Measurements from ENCODE around the gene UNC93A.
"Not testable (repeated sequence)": the region's sequence is repeated elsewhere in the genome, so short reads cannot be mapped to it uniquely, and the experiment has no call there.

Gene UNC93A

GRCh38 chr6:167311286-167311685 lies 20.2 kb downstream of the UNC93A start:
- no peak for DNase-seq (ENCODE audit: low spot score)

DNA sequence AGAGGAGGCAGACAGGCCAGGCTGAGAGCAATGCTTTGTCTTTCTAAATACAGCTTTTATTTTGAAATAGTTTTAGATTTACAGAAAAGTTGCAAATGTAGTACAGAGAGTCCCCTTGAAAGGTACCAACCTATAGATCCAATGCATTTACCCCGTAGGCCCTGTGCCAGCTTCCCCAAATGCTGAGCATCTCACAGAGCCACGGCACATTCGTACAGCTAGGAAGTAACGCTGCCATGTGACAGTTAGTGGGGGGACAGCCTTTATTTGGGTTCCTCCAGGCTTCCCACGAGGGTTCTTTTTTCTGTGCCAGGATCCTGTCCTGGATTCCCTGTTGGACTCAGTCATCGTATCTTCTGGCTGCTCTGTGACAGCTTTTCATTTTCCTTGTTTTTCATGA lies 20.6 kb downstream of the UNC93A start:
- not testable (repeated sequence) for DNase-seq (ENCODE audit: low spot score)

- no peak for DNase-seq (ENCODE audit: low spot score)
Observed at GRCh38 chr6:167314180-167314821, 23.2 kb downstream of the UNC93A start.

DNA sequence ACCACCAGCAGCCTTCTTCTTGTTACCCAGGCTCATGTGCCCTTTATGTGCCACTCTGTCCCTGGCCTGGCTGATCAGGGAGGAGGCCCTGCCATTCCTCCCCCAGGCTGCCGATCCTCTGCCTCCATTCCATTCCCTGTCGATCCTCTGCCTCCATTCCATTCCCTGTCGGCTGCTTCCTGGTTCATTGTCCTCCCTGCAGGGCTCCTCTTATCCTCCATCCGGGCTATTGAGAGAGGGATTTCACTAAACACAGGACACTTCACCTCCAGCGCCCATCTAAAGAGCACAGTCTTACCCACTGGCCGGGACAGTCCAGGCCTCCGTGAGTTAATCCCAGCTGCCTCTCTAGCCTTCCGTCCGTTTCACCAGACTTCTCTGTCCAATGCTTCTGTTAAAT lies 26.1 kb downstream of the UNC93A start:
- DNase-seq (ENCODE audit: low spot score): no peak

GRCh38 chr6:167318354-167318753 lies 27.2 kb downstream of the UNC93A start:
- DNase-seq (ENCODE audit: low spot score): not testable (repeated sequence)

DNA sequence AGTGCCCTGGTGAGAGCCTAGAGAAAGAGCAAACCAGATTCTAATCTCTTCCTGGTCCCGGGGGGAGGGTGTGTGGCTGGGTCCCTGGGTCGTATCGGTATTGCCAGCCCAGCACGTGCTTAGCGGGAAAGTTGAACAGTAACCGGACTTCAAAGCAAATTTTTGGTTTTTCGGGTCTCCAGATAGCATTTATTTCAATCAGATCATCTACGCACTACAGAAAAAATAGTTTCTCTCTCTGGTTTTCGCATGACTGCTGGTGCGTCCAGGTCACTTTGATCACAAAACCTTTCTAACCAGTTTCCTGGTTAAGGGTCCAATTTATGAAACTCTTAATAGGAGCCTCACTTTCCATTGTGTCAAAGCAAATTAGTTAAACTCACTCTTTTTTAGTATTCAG lies 27.7 kb downstream of the UNC93A start:
- not testable (repeated sequence) for DNase-seq (ENCODE audit: low spot score)

DNA sequence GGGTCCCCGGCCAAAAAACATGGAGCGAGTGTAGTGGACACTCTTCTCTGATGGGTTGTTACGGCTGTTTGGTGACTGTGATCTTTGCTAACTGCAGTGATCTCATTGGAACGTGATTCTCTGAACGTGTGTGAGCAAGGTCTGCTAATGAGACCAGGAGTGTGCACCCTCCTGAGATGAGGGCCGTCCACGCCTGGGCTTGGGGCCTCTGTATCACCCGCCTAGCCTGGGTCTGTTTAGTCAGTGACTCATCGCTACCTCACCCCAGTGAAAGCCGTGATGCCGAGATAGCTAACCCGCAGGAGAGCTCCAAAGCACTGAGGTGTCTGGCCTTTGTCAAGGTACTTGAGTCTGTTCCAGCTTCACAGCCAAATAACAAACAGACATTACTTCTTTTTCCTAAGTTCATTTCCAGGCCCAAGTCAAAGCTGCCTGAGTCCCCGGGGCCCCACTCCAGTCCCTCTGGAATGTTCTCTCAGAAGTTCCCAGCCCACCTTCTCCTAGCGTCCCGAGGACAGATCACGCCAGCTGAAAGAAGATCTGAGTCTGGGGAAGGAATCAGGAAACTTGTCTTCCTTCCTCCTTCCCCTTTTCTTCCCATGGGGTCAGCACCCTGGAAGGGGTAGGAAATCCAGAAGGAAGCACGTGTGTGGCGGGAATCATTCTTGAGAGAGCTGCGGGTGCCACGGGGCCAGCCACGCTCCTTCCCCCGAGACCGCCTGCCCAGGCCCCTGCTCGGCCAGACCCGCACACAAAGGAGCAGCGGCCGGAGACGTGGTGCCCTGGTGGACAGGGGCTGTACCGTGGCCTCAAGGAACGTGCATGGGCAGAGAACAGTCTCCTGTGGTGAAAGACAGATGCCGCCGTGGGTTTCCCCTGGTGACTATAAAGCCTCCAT lies 29.0 kb downstream of the UNC93A start:
- DNase-seq (ENCODE audit: low spot score): not testable (repeated sequence)

GRCh38 chr6:167320754-167321056 lies 29.6 kb downstream of the UNC93A start:
- DNase-seq (ENCODE audit: low spot score): not testable (repeated sequence)

DNA sequence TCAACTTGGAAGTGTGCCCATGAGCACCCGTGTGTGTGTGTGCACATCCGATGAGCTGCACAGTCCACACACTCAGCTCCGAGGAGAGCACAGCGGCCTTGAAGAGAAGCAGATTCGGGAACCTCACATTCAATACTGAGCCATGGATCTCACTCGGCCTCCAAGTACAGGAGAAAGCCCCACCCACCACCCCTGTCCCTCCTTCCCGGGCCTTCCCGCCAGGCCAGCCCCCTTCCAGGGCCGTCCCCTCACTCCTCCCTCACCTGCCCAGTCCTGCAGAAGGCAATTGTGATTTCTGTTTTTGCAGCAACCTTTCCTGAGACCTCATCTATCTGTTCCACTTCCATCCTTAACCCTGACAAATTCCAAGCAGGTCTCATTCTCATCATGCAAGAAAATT lies 30.1 kb downstream of the UNC93A start:
- not testable (repeated sequence) for DNase-seq (ENCODE audit: low spot score)

DNA sequence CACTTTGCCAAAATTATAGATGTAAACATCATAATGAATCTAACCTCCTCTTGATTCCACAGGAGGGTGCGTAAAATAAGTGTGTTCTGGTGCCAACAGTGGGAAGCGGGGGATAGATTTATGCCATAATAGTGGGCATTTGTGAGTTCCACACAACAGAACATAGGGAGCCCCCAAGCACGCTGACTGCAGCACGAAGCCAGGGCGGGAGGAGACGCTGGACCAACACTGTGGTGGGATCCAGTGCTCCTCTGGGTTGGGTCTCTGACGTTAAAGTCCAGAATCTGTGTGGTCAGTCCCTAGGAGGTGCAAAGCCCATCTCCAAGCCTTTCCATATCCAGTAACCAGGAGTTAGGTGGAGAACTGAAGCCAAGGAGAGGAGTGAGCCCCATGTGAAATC lies 32.0 kb downstream of the UNC93A start:
- no peak for DNase-seq (ENCODE audit: low spot score)

- no peak for DNase-seq (ENCODE audit: low spot score)
Observed at GRCh38 chr6:167324111-167324510, 33.0 kb downstream of the UNC93A start.

- DNase-seq (ENCODE audit: low spot score): no peak
Observed at GRCh38 chr6:167325766-167326165, 34.7 kb downstream of the UNC93A start.

DNA sequence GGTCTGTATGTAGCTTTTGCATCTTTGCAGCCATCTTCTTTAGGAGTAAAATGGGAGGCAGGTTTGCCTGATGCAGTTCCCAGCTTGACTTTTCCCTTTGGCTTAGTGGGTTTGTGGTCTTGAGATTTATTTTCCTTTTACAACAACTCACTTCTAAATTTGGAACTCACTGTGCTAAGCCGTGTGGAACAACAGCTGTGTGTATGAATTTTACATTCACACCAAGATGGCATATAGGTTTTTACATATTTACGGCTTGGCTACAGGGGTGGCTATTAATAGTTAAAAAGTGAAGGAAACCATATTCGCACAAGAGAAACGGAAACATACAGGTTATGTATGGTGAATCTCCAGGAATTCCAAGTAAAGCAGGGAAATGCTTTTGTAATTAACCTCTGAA lies 36.3 kb downstream of the UNC93A start:
- no peak for DNase-seq (ENCODE audit: low spot score)

DNA sequence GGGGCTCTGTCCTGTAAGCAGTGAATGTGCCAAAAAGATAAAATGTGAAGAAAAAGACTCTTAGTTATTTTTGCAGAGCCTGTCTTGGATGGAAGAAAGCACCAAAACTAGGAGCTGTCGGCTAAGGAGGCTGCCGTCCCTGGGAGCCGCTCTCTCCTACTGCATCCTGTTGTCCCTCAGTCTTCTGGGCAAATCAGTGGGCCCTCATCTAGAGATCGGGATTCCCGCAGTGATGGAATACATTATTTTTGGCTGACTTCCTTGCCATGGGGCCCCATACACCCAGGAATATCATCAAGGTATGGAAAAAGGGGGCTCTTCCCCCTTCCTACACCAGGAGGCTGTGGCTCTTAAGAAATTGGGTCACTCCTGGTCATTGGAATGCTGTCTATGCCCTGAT lies 37.0 kb downstream of the UNC93A start:
- no peak for DNase-seq (ENCODE audit: low spot score)

DNA sequence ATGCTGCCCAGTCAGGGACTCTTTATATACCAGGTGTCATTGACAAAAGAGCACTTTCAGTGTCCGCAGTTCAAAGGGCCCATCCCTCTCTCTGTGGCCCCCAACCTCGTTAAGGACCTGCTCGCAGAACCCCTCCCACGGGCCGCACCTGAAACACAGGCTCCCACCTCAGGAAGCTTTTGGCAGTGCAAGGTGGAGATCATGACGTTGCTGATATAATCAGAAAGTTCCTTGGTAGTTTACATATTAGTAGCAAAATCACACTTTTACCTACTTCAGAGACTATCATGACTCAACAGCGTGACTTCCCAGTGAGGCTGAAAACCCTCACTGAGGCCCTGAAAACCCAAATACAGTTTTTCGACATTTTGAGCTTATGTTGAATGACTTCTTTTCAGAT lies 37.9 kb downstream of the UNC93A start:
- DNase-seq (ENCODE audit: low spot score): no peak

DNA sequence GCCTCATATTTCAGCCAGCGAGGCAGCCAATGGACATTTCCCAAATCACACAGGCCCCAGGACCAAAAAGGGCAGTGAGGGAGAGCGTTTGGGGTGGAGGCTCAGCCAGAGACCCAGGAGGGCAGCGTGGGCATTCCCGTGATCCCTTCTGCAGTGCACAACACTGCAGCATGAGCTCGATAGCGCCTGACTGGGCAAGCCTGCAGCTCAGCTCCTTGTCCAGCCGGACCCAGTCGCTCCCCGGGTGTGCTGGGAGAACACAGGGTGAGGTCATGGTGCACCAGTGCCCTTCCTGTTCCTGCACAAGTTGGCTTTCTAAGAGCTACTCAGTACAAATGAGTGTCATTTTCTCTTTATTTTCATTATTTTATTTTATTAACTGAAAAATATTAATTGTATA lies 39.6 kb downstream of the UNC93A start:
- DNase-seq (ENCODE audit: low spot score): no peak

GRCh38 chr6:167331565-167331964 lies 40.5 kb downstream of the UNC93A start:
- DNase-seq (ENCODE audit: low spot score): no peak

DNA sequence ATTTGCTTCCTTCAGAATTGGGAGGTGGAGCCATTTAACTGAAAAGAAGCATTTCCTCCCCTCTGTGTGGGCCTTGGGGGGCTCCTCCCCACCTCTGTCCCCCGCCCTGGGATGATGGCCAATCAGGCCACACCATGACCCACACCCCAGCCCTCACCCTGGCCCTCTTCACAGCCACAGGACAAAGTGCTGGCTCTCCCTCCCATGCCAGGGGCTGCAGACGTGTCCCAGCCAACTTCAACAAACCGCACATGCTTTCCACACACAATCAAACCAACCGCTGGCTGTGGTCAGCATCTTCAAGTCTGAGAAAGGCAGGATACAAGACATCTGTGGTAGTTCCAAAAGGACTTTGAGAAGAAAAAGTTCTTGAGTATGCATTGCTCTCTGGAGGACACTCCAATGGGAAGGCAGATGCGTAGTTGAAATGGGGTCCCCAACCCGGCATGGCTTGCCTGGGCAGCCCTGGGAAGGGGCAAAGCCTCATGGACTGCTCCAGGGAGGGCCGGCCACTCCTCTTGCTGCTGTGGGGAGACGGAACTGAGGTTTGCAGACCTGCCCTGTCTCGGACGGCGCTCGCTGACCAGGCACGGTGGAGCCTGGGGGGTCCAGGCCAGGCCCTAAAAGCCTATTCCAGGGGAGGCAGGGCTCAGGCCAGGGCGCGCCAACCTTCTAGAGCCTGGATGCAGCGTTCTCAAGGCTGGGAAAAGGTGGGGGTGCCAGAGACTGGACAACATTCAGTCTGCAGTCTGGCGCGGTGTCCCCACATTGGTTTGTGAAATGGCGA lies 45.9 kb downstream of the UNC93A start:
- no peak for DNase-seq (ENCODE audit: low spot score)

- DNase-seq (ENCODE audit: low spot score): no peak
Observed at GRCh38 chr6:167337675-167338449, 46.7 kb downstream of the UNC93A start.

- no peak for DNase-seq (ENCODE audit: low spot score)
Observed at GRCh38 chr6:167338541-167339117, 47.5 kb downstream of the UNC93A start.

GRCh38 chr6:167341038-167341583 lies 50.0 kb downstream of the UNC93A start:
- DNase-seq (ENCODE audit: low spot score): no peak
